HEK293T (cell line): ENCODE results near the gene RAC2.

ENCODE experiments used
- FOXA1 ChIP-seq: fragments of 450-650 bp; IDR thresholded peaks from 2 replicates; pipeline ENCODE4 v1.6.1; 2016; ENCODE audit warnings: mild to moderate bottlenecking
- FOXK2 ChIP-seq: fragments of 450-650 bp; IDR thresholded peaks from 2 replicates; pipeline ENCODE4 v1.6.1; 2016; ENCODE audit warnings: mild to moderate bottlenecking
- HDGF ChIP-seq: fragments of 450-650 bp; IDR thresholded peaks from 2 replicates; pipeline ENCODE4 v1.6.1; 2017; ENCODE audit warnings: antibody characterized with exemption, borderline replicate concordance
- SUZ12 ChIP-seq: fragments of 450-650 bp; IDR thresholded peaks from 2 replicates; pipeline ENCODE4 v1.6.1; 2016; ENCODE audit warnings: mild to moderate bottlenecking
- TARDBP ChIP-seq: fragments of 450-650 bp; IDR thresholded peaks from 2 replicates; pipeline ENCODE4 v1.6.1; 2016

DNA sequence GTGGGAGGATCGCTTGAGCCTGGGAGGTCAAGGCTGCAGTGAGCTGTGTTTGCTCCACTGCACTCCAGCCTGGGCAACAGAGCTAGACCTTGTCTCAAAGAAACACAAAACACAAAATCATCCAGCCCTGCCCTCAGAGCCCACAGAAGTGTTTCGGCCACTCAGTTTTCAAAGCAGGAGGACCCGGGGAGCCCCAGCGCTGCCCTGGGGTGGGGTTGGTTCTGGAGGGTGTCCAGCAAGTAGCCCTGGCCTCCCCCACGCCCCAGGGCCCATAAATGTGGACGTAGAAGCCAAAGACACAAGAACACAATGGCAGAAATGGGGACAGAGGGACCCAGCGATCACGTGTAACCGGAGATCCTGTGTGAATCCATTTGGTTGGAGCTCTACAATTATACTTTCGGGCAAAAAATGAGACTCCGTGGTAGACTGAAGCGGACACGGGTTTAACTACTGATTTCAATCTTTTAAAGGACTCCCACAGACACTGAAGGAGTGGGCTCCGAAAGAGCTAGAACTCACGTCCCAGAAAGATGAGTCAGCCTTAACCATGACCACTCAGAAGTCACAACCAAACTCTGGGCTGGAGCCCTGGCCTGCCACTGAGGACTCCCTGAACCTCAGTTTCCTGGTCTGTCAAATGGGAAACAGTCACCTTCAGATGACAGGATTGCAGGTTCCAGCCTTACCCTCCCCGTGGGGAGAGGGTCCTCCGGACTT is 29.2 kb upstream of the RAC2 start:
- TF ChIP-seq TARDBP (no peak), SUZ12 (no peak), HDGF (no peak), FOXK2 (no peak), FOXA1 (no peak)
